ENCODE results near the gene ZCCHC3.
"Not testable (repeated sequence)": the region's sequence is repeated elsewhere in the genome, so short reads cannot be mapped to it uniquely, and the experiment has no call there.

Gene ZCCHC3

GRCh38 chr20:297098-297924 lies at the start of gene ZCCHC3:
Gene ZCCHC3 (plus strand): TSS chr20:297570. CDS start chr20:297587, 17 bp downstream.
- DNase-seq, result peak; percentile 83

- DNase-seq, result no peak
Measured at GRCh38 chr20:251354-251753, 46.0 kb upstream of the ZCCHC3 start.

GRCh38 chr20:252801-253200 lies 44.6 kb upstream of the ZCCHC3 start:
- no peak for DNase-seq

- not testable (repeated sequence) for DNase-seq
Measured at GRCh38 chr20:253447-253846, 43.9 kb upstream of the ZCCHC3 start.

GRCh38 chr20:257419-257818 lies 40.0 kb upstream of the ZCCHC3 start, which contains the start of gene DEFB132:
Gene DEFB132 (plus strand): TSS chr20:257724. CDS start chr20:257779, 55 bp downstream.
- DNase-seq, result no peak

- no peak for DNase-seq
Measured at GRCh38 chr20:258269-258858, 39.0 kb upstream of the ZCCHC3 start.

GRCh38 chr20:258963-259362 lies 38.4 kb upstream of the ZCCHC3 start:
- DNase-seq, result no peak

GRCh38 chr20:259981-260380 lies 37.4 kb upstream of the ZCCHC3 start:
- no peak for DNase-seq

- DNase-seq, result no peak
Measured at GRCh38 chr20:263701-264100, 33.7 kb upstream of the ZCCHC3 start.

GRCh38 chr20:266596-267562 lies 30.5 kb upstream of the ZCCHC3 start:
- DNase-seq, result peak; percentile 91

GRCh38 chr20:270517-270916 lies 26.9 kb upstream of the ZCCHC3 start:
- DNase-seq, result no peak

GRCh38 chr20:271069-271468 lies 26.3 kb upstream of the ZCCHC3 start:
- DNase-seq, result no peak

- no peak for DNase-seq
Measured at GRCh38 chr20:271528-271927, 25.8 kb upstream of the ZCCHC3 start.

GRCh38 chr20:272718-273117 lies 24.7 kb upstream of the ZCCHC3 start:
- no peak for DNase-seq

- DNase-seq, result no peak
Measured at GRCh38 chr20:273884-274283, 23.5 kb upstream of the ZCCHC3 start.

- DNase-seq, result no peak
Measured at GRCh38 chr20:275791-276190, 21.6 kb upstream of the ZCCHC3 start.

GRCh38 chr20:276620-277495 lies 20.5 kb upstream of the ZCCHC3 start:
- DNase-seq, result no peak

GRCh38 chr20:277496-277781 lies 19.9 kb upstream of the ZCCHC3 start:
- DNase-seq, result no peak

- DNase-seq, result no peak
Measured at GRCh38 chr20:278181-278580, 19.2 kb upstream of the ZCCHC3 start.

- no peak for DNase-seq
Measured at GRCh38 chr20:278607-279571, 18.5 kb upstream of the ZCCHC3 start.

- no peak for DNase-seq
Measured at GRCh38 chr20:284172-284571, 13.2 kb upstream of the ZCCHC3 start.
